GM10248 (cell line): ENCODE results near the gene ALDH2.

Experiments used
- CTCF ChIA-PET: fragments of 300-600 bp; sonication (Branson Sonifier 250); formaldehyde crosslinking; extraction: SDS; loops from one replicate; lab custom pipeline; 2021; ENCODE audit warnings: antibody characterized with exemption; lab: Yijun Ruan, JAX
- POLR2A ChIA-PET: fragments of 350-650 bp; sonication (Branson Sonifier 250); formaldehyde crosslinking; extraction: SDS; loops from one replicate; lab custom pipeline; 2020; ENCODE audit warnings: antibody characterized with exemption; lab: Yijun Ruan, JAX
- DNase-seq: peaks from one replicate; pipeline ENCODE4 v3.0.0; 2012; ENCODE audit errors: extremely low spot score
- CTCF ChIP-seq: IDR thresholded peaks from 2 replicates; pipeline ENCODE4 v1.5.1; 2012; ENCODE audit warnings: mild to moderate bottlenecking, low read depth; ENCODE audit errors: extremely low read depth, missing control alignments, control extremely low read depth

Gene ALDH2

GRCh38 chr12:111791507-111791906 is 24.8 kb downstream of the ALDH2 start:
- ChIA-PET POLR2A (no interaction called here), CTCF (interaction anchor here (0.7 to 1.0 kb wide), 2 partner anchors 9 to 34 kb away, joined by 3 read pairs; no protein-coding TSS in a partner anchor)
- no peak for TF ChIP-seq CTCF
- no peak for DNase-seq

GRCh38 chr12:111792155-111792855 is 25.6 kb downstream of the ALDH2 start:
- POLR2A ChIA-PET = no interaction called here
- DNase-seq = no peak
- CTCF ChIA-PET = no interaction called here
- no peak for TF ChIP-seq CTCF

- ChIA-PET POLR2A (interaction anchor here (0.6 kb wide), 1 partner anchor 183 kb away, joined by 7 read pairs; no protein-coding TSS in a partner anchor), CTCF (interaction anchor here (1.1 kb wide), 1 partner anchor 20 kb away, joined by 3 read pairs; no protein-coding TSS in a partner anchor)
- TF ChIP-seq CTCF = no peak
- DNase-seq = no peak
Measured at GRCh38 chr12:111792856-111793235, 26.1 kb downstream of the ALDH2 start.

GRCh38 chr12:111798182-111798581 is 31.4 kb downstream of the ALDH2 start:
- DNase-seq = no peak
- TF ChIP-seq CTCF = no peak
- POLR2A ChIA-PET = no interaction called here
- CTCF ChIA-PET = interaction anchor here (1.1 to 2.2 kb wide), 3 partner anchors 11 to 23 kb away, joined by 3 to 5 read pairs (median 5); no protein-coding TSS in a partner anchor

- POLR2A ChIA-PET = no interaction called here
- TF ChIP-seq CTCF = no peak
- DNase-seq = no peak
- CTCF ChIA-PET = interaction anchor here (0.9 to 2.3 kb wide), 3 partner anchors 8 to 13 kb away, joined by 3 to 19 read pairs (median 5); no protein-coding TSS in a partner anchor
Measured at GRCh38 chr12:111799758-111800157, 33.0 kb downstream of the ALDH2 start.

GRCh38 chr12:111803038-111803626 is 36.4 kb downstream of the ALDH2 start:
- DNase-seq = no peak
- POLR2A ChIA-PET = no interaction called here
- no peak for TF ChIP-seq CTCF
- CTCF ChIA-PET = no interaction called here
